ENCODE results near the gene CORO7.

Gene CORO7

GRCh38 chr16:4372578-4373355 is 43.6 kb downstream of the CORO7 start:
- no peaks in the 10 kb centered on the region for H3K9me3 ChIP-seq (ENCODE audit: control insufficient read depth in 1 of 2, low read length in 2 of 2)
- peaks cover 4 to 51% of the 10 kb centered on the region in 2 donors for H3K4me1 ChIP-seq (ENCODE audit: control insufficient read depth in 1 of 2, insufficient read depth in 2 of 2, low read length in 2 of 2)
- peak overlapping the region; percentile 64 to 73 for H3K4me3 ChIP-seq (ENCODE audit: low read depth in 1 of 2, low read length in 2 of 2)

GRCh38 chr16:4372001-4372577 is 44.3 kb downstream of the CORO7 start:
- Histone ChIP-seq H3K4me1 (ENCODE audit: control insufficient read depth in 1 of 2, insufficient read depth in 2 of 2, low read length in 2 of 2) (peaks cover 4 to 46% of the 10 kb centered on the region in 2 donors), H3K27ac (ENCODE audit: low read length) (peak overlapping the region; percentile 63)

More at GRCh38 chr16:4372578-4373355, 43.6 kb downstream of the CORO7 start:
- Histone ChIP-seq H3K27ac (ENCODE audit: low read length) (peak overlapping the region; percentile 63), H3K36me3 (ENCODE audit: control insufficient read depth in 1 of 2, insufficient read depth in 2 of 2, low read length in 2 of 2) (no peaks in the 10 kb centered on the region), H3K27me3 (ENCODE audit: low read depth, low read length) (no peaks in the 10 kb centered on the region)

DNA sequence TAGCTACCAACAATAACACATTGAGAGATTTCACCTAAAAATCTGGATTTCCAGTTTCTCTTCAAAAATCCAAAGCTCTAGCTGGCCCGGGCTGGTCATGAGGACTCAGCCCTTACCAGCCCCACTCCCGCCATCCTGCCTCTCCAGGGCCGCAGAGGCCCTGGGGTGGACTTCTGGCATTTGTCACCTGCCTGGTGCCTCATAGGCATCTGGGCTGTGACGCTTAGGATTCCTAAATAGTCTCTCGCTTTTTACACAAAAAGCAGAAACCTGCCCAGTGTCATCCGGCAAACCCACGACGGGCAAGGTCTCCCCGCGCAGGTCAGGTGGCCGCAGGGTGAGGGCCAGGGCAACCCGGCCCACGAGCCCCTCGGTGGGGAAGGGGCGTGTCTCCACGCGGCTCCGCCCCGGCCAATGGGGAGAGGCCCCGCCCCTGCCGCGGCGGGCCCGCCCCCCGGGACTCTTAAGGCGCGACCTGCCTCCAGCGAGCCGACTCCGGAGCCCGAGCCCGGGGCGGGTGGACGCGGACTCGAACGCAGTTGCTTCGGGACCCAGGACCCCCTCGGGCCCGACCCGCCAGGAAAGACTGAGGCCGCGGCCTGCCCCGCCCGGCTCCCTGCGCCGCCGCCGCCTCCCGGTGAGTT is 44.9 kb downstream of the CORO7 start, which contains the start of gene VASN:
Gene VASN, plus strand, starts transcription at position 492 of the 644 bp plus-strand sequence. CDS start 9,030 bp downstream, outside the sequence.
- H3K4me1 ChIP-seq (ENCODE audit: control insufficient read depth in 1 of 2, insufficient read depth in 2 of 2, low read length in 2 of 2), result peaks cover 4 to 41% of the 10 kb centered on the region in 2 donors
- peak within 1 kb of the TSS; percentile 64 to 73 for H3K4me3 ChIP-seq (ENCODE audit: low read depth in 1 of 2, low read length in 2 of 2)
- peak within 1 kb of the TSS; percentile 72 for H3K27ac ChIP-seq (ENCODE audit: low read length)
- H3K9me3 ChIP-seq (ENCODE audit: control insufficient read depth in 1 of 2, low read length in 2 of 2), result no peaks in the 10 kb centered on the region
- H3K36me3 ChIP-seq (ENCODE audit: control insufficient read depth in 1 of 2, insufficient read depth in 2 of 2, low read length in 2 of 2), result peaks cover 0 to 4% of the 10 kb centered on the region in 2 donors
- H3K27me3 ChIP-seq (ENCODE audit: low read depth, low read length), result no peaks in the 10 kb centered on the region

More at GRCh38 chr16:4372001-4372577, 44.3 kb downstream of the CORO7 start:
- Histone ChIP-seq H3K27me3 (ENCODE audit: low read depth, low read length) (no peaks in the 10 kb centered on the region), H3K36me3 (ENCODE audit: control insufficient read depth in 1 of 2, insufficient read depth in 2 of 2, low read length in 2 of 2) (peaks cover 0 to 2% of the 10 kb centered on the region in 2 donors), H3K4me3 (ENCODE audit: low read depth in 1 of 2, low read length in 2 of 2) (peak overlapping the region; percentile 64 to 73), H3K9me3 (ENCODE audit: control insufficient read depth in 1 of 2, low read length in 2 of 2) (no peaks in the 10 kb centered on the region)

DNA sequence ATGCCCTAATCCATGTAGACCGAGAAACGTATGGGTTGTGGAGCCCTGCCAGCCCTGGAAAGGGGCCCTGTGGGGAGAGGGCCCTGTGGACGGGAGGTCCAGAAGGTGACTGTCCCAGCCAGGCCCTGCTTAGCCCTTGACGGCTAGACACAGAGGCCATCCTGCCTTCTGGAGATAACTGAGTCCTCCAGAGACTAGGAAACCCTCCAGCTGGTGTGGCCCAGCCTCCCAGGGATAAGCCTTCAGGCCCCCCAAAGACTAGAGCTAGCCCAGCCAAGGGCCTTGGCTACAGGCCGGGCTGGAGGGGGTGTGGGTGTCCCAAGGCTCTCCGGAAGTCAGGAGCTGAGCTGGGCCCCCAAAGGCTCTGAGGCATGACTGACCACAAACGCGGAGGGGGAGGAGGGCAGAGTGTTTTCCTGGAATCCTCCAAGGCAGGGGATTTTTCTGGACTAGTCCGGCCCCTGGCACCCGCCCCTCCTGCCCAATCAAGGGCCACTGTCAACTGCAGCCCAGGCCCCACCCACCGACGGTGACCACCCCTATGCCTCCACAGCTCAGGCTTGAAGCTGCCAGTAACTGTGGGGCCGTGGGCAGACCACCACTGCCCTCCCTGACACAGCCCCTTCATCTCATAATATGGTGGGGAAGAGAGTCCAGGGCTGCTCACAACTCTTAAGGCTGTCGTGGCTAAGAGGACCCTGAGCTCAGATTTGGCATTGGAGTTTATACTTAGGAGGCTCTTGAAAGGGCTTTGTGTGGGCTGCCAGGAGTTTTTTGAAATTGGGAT is 45.6 kb downstream of the CORO7 start:
- H3K27ac ChIP-seq (ENCODE audit: low read length), result peak overlapping the region; percentile 72
- no peaks in the 10 kb centered on the region for H3K9me3 ChIP-seq (ENCODE audit: control insufficient read depth in 1 of 2, low read length in 2 of 2)
- H3K36me3 ChIP-seq (ENCODE audit: control insufficient read depth in 1 of 2, insufficient read depth in 2 of 2, low read length in 2 of 2), result peaks cover 0 to 4% of the 10 kb centered on the region in 2 donors
- H3K4me1 ChIP-seq (ENCODE audit: control insufficient read depth in 1 of 2, insufficient read depth in 2 of 2, low read length in 2 of 2), result peaks cover 4 to 34% of the 10 kb centered on the region in 2 donors
- H3K27me3 ChIP-seq (ENCODE audit: low read depth, low read length), result no peaks in the 10 kb centered on the region
- peak overlapping the region in 1 of 2 donors; percentile 73 for H3K4me3 ChIP-seq (ENCODE audit: low read depth in 1 of 2, low read length in 2 of 2)

GRCh38 chr16:4370151-4370550 is 46.2 kb downstream of the CORO7 start:
- Histone ChIP-seq H3K4me1 (ENCODE audit: control insufficient read depth in 1 of 2, insufficient read depth in 2 of 2, low read length in 2 of 2) (peaks cover 4 to 31% of the 10 kb centered on the region in 2 donors), H3K36me3 (ENCODE audit: control insufficient read depth in 1 of 2, insufficient read depth in 2 of 2, low read length in 2 of 2) (peaks cover 0 to 8% of the 10 kb centered on the region in 2 donors), H3K27me3 (ENCODE audit: low read depth, low read length) (no peaks in the 10 kb centered on the region), H3K9me3 (ENCODE audit: control insufficient read depth in 1 of 2, low read length in 2 of 2) (no peaks in the 10 kb centered on the region), H3K27ac (ENCODE audit: low read length) (no peak overlapping the region), H3K4me3 (ENCODE audit: low read depth in 1 of 2, low read length in 2 of 2) (no peak overlapping the region)

- no peaks in the 10 kb centered on the region for H3K27me3 ChIP-seq (ENCODE audit: low read depth, low read length)
- H3K27ac ChIP-seq (ENCODE audit: low read length), result no peak overlapping the region
- H3K9me3 ChIP-seq (ENCODE audit: control insufficient read depth in 1 of 2, low read length in 2 of 2), result no peaks in the 10 kb centered on the region
- H3K4me3 ChIP-seq (ENCODE audit: low read depth in 1 of 2, low read length in 2 of 2), result no peak overlapping the region
- peaks cover 0 to 17% of the 10 kb centered on the region in 2 donors for H3K36me3 ChIP-seq (ENCODE audit: control insufficient read depth in 1 of 2, insufficient read depth in 2 of 2, low read length in 2 of 2)
- peaks cover 4 to 21% of the 10 kb centered on the region in 2 donors for H3K4me1 ChIP-seq (ENCODE audit: control insufficient read depth in 1 of 2, insufficient read depth in 2 of 2, low read length in 2 of 2)
Measured at GRCh38 chr16:4369007-4369733, 47.2 kb downstream of the CORO7 start.

- Histone ChIP-seq H3K27me3 (ENCODE audit: low read depth, low read length) (no peaks in the 10 kb centered on the region), H3K36me3 (ENCODE audit: control insufficient read depth in 1 of 2, insufficient read depth in 2 of 2, low read length in 2 of 2) (peaks cover 0 to 26% of the 10 kb centered on the region in 2 donors), H3K9me3 (ENCODE audit: control insufficient read depth in 1 of 2, low read length in 2 of 2) (no peaks in the 10 kb centered on the region), H3K4me3 (ENCODE audit: low read depth in 1 of 2, low read length in 2 of 2) (no peak overlapping the region), H3K27ac (ENCODE audit: low read length) (no peak overlapping the region), H3K4me1 (ENCODE audit: control insufficient read depth in 1 of 2, insufficient read depth in 2 of 2, low read length in 2 of 2) (peaks cover 0 to 4% of the 10 kb centered on the region in 2 donors)
Measured at GRCh38 chr16:4367393-4367856, 49.0 kb downstream of the CORO7 start.

DNA sequence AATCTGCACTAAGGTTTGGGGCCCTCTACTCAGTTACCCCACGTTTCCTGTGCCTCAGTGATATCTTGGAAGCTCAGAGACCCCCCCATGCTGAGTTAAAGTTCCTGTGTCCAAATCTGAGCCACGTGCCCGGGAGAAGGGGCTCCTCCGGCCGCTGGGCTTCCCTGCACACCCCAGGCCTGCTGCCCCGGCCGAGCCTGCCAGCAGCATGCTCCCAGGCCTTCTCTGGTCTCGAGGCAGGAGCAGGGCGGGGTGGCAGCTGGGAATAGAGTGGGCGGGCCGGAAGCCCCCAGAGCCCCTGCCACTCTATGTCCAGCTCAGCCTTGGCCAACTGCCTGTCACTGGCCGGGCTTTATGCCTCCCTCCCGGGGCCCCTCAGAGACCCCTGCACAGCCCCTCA is 50.4 kb downstream of the CORO7 start:
- Histone ChIP-seq H3K9me3 (ENCODE audit: control insufficient read depth in 1 of 2, low read length in 2 of 2) (no peaks in the 10 kb centered on the region), H3K27ac (ENCODE audit: low read length) (no peak overlapping the region), H3K4me1 (ENCODE audit: control insufficient read depth in 1 of 2, insufficient read depth in 2 of 2, low read length in 2 of 2) (no peaks in the 10 kb centered on the region), H3K4me3 (ENCODE audit: low read depth in 1 of 2, low read length in 2 of 2) (no peak overlapping the region), H3K27me3 (ENCODE audit: low read depth, low read length) (no peaks in the 10 kb centered on the region), H3K36me3 (ENCODE audit: control insufficient read depth in 1 of 2, insufficient read depth in 2 of 2, low read length in 2 of 2) (peaks cover 0 to 33% of the 10 kb centered on the region in 2 donors)

DNA sequence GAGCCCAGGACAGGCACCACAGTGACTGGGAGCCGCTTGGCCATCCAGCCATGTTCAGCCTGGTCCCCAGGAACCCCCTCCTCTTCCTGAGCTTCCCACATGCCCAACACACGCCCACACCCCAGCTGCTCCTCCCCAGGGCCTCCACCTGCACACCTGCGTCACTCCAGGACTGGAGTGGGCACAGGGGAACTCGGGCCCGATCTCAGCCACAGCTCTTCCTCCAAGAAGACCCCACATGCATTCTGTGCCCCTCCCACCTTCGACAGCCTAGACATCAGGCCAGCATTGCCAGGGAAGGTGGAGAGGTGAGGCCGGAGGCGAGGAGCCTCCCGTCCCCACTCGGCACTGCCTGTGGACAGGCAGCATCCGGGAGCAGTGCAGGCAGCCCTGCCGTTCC is 50.8 kb downstream of the CORO7 start:
- H3K4me3 ChIP-seq (ENCODE audit: low read depth in 1 of 2, low read length in 2 of 2), result no peak overlapping the region
- H3K27ac ChIP-seq (ENCODE audit: low read length), result no peak overlapping the region
- no peaks in the 10 kb centered on the region for H3K9me3 ChIP-seq (ENCODE audit: control insufficient read depth in 1 of 2, low read length in 2 of 2)
- H3K36me3 ChIP-seq (ENCODE audit: control insufficient read depth in 1 of 2, insufficient read depth in 2 of 2, low read length in 2 of 2), result peaks cover 0 to 33% of the 10 kb centered on the region in 2 donors
- no peaks in the 10 kb centered on the region for H3K4me1 ChIP-seq (ENCODE audit: control insufficient read depth in 1 of 2, insufficient read depth in 2 of 2, low read length in 2 of 2)
- no peaks in the 10 kb centered on the region for H3K27me3 ChIP-seq (ENCODE audit: low read depth, low read length)

- H3K4me3 ChIP-seq (ENCODE audit: low read depth in 1 of 2, low read length in 2 of 2), result no peak overlapping the region
- no peaks in the 10 kb centered on the region for H3K4me1 ChIP-seq (ENCODE audit: control insufficient read depth in 1 of 2, insufficient read depth in 2 of 2, low read length in 2 of 2)
- H3K27me3 ChIP-seq (ENCODE audit: low read depth, low read length), result no peaks in the 10 kb centered on the region
- no peak overlapping the region for H3K27ac ChIP-seq (ENCODE audit: low read length)
- no peaks in the 10 kb centered on the region for H3K9me3 ChIP-seq (ENCODE audit: control insufficient read depth in 1 of 2, low read length in 2 of 2)
- H3K36me3 ChIP-seq (ENCODE audit: control insufficient read depth in 1 of 2, insufficient read depth in 2 of 2, low read length in 2 of 2), result peaks cover 0 to 37% of the 10 kb centered on the region in 2 donors
Measured at GRCh38 chr16:4365014-4365406, 51.4 kb downstream of the CORO7 start.
